Measurements from ENCODE around the gene ECT2L.

Gene ECT2L

GRCh38 chr6:138803861-138804260 is 8.0 kb downstream of the ECT2L start:
- DNase-seq (ENCODE audit: low spot score), result no peak

- no peak for DNase-seq (ENCODE audit: low spot score)
Measured at GRCh38 chr6:138805016-138805765, 9.3 kb downstream of the ECT2L start.

GRCh38 chr6:138806889-138807288 is 11.0 kb downstream of the ECT2L start:
- no peak for DNase-seq (ENCODE audit: low spot score)

- no peak for DNase-seq (ENCODE audit: low spot score)
Measured at GRCh38 chr6:138809677-138810076, 13.8 kb downstream of the ECT2L start.

GRCh38 chr6:138811866-138812265 is 16.0 kb downstream of the ECT2L start:
- no peak for DNase-seq (ENCODE audit: low spot score)

- DNase-seq (ENCODE audit: low spot score), result no peak
Measured at GRCh38 chr6:138814179-138814834, 18.4 kb downstream of the ECT2L start.

GRCh38 chr6:138815221-138815620 is 19.3 kb downstream of the ECT2L start:
- DNase-seq (ENCODE audit: low spot score), result no peak

GRCh38 chr6:138815797-138816528 is 20.1 kb downstream of the ECT2L start:
- peak; percentile 56 for DNase-seq (ENCODE audit: low spot score)

- DNase-seq (ENCODE audit: low spot score), result peak; percentile 26
Measured at GRCh38 chr6:138817799-138818198, 21.9 kb downstream of the ECT2L start.

- DNase-seq (ENCODE audit: low spot score), result no peak
Measured at GRCh38 chr6:138818496-138819194, 22.8 kb downstream of the ECT2L start.

GRCh38 chr6:138821519-138821918 is 25.6 kb downstream of the ECT2L start:
- DNase-seq (ENCODE audit: low spot score), result no peak

GRCh38 chr6:138824482-138825144 is 28.7 kb downstream of the ECT2L start:
- no peak for DNase-seq (ENCODE audit: low spot score)

- no peak for DNase-seq (ENCODE audit: low spot score)
Measured at GRCh38 chr6:138830248-138830647, 34.4 kb downstream of the ECT2L start.

GRCh38 chr6:138832182-138832581 is 36.3 kb downstream of the ECT2L start:
- no peak for DNase-seq (ENCODE audit: low spot score)

- DNase-seq (ENCODE audit: low spot score), result peak; percentile 79
Measured at GRCh38 chr6:138833816-138834539, 38.1 kb downstream of the ECT2L start.

- no peak for DNase-seq (ENCODE audit: low spot score)
Measured at GRCh38 chr6:138837246-138837645, 41.4 kb downstream of the ECT2L start.

- DNase-seq (ENCODE audit: low spot score), result peak; percentile 68
Measured at GRCh38 chr6:138844192-138844591, 48.3 kb downstream of the ECT2L start.

- no peak for DNase-seq (ENCODE audit: low spot score)
Measured at GRCh38 chr6:138847884-138848283, 52.0 kb downstream of the ECT2L start.

GRCh38 chr6:138848461-138848860 is 52.6 kb downstream of the ECT2L start:
- no peak for DNase-seq (ENCODE audit: low spot score)

- DNase-seq (ENCODE audit: low spot score), result no peak
Measured at GRCh38 chr6:138849791-138850190, 53.9 kb downstream of the ECT2L start.

- DNase-seq (ENCODE audit: low spot score), result no peak
Measured at GRCh38 chr6:138856654-138857053, 60.8 kb downstream of the ECT2L start.

Data from D341Med (cell line).